ENCODE data around the gene ZNF672. TPM values are rescaled to one million over a fixed set of nuclear protein-coding genes. Genes with fewer than 3 reads are reported as not detected.

The ZNF672 gene
- polyA plus RNA-seq, 1 donor (not counting 4 experiments of a cell fraction or from before 2014, with no cell fraction given): 12.6 TPM

DNA sequence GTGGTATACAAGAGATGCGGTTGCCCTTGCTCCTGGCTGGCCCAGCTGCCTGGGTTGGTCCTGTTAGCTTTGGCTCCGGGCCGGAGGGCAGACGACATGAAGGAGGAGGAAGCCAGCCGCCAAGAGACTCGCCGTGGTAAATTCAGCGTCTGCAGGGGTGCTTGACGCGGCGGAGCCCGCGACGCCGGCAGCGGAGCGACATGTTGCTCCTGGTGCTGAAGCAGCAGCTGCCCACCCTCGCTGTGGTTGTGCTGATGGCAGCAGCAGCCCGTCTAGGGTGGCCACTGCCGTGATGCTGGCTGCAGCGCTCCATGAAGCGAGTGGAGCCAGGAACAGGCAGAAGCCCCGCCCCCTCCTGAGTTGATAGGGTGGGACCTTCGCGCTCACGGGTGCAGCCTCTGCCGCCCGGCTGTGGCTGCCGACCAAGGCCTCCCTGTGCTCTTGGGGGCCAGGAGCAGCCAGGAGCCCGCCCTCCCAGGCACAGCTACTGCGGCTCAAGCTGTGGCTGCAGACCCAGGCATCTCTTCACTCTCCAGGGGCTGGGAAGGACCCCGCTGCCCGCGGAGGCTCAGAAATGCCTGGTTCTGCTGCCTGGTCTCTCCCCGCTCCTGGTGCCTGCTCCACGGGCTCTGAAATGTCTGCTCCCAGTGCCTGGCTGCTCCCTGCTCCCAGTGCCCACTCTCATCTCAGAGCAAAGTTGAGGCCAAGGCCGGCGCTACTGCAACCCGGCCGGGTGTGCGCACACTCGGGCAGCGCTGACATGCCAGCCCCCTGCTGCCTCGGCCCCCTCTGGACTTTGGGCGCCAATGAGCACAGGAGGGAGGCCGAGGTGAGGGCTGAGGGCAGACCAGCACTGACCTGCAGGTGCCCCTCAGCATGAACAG lies 25.2 kb downstream of the ZNF672 start:
- no peak for TF ChIP-seq CTCF (optimal IDR thresholded peaks at IDR 0.05 in 1 of 3, IDR thresholded peaks at IDR 0.05 in 1 of 3, conservative IDR thresholded peaks at IDR 0.05 in 1 of 3; ENCODE audit: extremely low read depth in 1 of 3, insufficient read depth in 2 of 3, low read length in 3 of 3)
- no peak for TF ChIP-seq EZH2 (IDR thresholded peaks at IDR 0.05; ENCODE audit: low read length)
- no peak overlapping the region for H3K27ac ChIP-seq (ENCODE audit: control insufficient read depth, insufficient read depth, low read length)
- H3K9ac ChIP-seq (ENCODE audit: control insufficient read depth, extremely low read depth, insufficient read depth, low read length): peak overlapping the region; percentile 49

GRCh38 chr1:248871837-248872401 lies 33.9 kb downstream of the ZNF672 start:
- Histone ChIP-seq H3K79me2 (ENCODE audit: control insufficient read depth, insufficient read depth, low read length) (no peaks in the 10 kb centered on the region), H2AFZ (ENCODE audit: control insufficient read depth, low read length) (peak overlapping the region; percentile 68), H4K20me1 (ENCODE audit: control insufficient read depth, extremely low read depth, insufficient read depth, low read length) (no peaks in the 10 kb centered on the region), H3K9me1 (ENCODE audit: control insufficient read depth, extremely low read depth, insufficient read depth, low read length) (no peaks in the 10 kb centered on the region), H3K4me1 (ENCODE audit: control insufficient read depth, extremely low read depth, insufficient read depth, low read length) (peaks cover 4% of the 10 kb centered on the region), H3K4me3 (ENCODE audit: control insufficient read depth in 2 of 3, extremely low read depth in 1 of 3, insufficient read depth in 2 of 3, low read depth in 1 of 3, low read length in 3 of 3) (peak overlapping the region in 1 of 3 experiments; percentile 37), H3K27me3 (ENCODE audit: control insufficient read depth, extremely low read depth, insufficient read depth, low read length) (no peaks in the 10 kb centered on the region), H3K9ac (ENCODE audit: control insufficient read depth, extremely low read depth, insufficient read depth, low read length) (peak overlapping the region; percentile 47), H3K36me3 (ENCODE audit: control insufficient read depth in 2 of 2, extremely low read depth in 1 of 2, insufficient read depth in 2 of 2, low read length in 2 of 2) (no peaks in the 10 kb centered on the region), H3K9me3 (ENCODE audit: control insufficient read depth, low read depth, low read length) (no peaks in the 10 kb centered on the region), H3K27ac (ENCODE audit: control insufficient read depth, insufficient read depth, low read length) (no peak overlapping the region), H3K4me2 (ENCODE audit: control insufficient read depth, extremely low read depth, insufficient read depth, low read depth, low read length) (peak overlapping the region; percentile 60)
- FAIRE-seq (no peak), DNase-seq (ENCODE audit: low read depth, low spot score) (no peak)
- TF ChIP-seq EZH2 (IDR thresholded peaks at IDR 0.05; ENCODE audit: low read length) (no peak), CTCF (optimal IDR thresholded peaks at IDR 0.05 in 1 of 3, IDR thresholded peaks at IDR 0.05 in 1 of 3, conservative IDR thresholded peaks at IDR 0.05 in 1 of 3; ENCODE audit: extremely low read depth in 1 of 3, insufficient read depth in 2 of 3, low read length in 3 of 3) (no peak)
- dilution Hi-C loops (cut with MboI; ENCODE audit: extremely low pct_ligation_motif_present, low sequenced_read_pairs): no loop called here

More for the DNA sequence above, 25.2 kb downstream of the ZNF672 start:
- H3K9me1 ChIP-seq (ENCODE audit: control insufficient read depth, extremely low read depth, insufficient read depth, low read length): no peaks in the 10 kb centered on the region
- dilution Hi-C loops (cut with MboI; ENCODE audit: extremely low pct_ligation_motif_present, low sequenced_read_pairs): no loop called here
- peak overlapping the region; percentile 95 for H2AFZ ChIP-seq (ENCODE audit: control insufficient read depth, low read length)
- H3K79me2 ChIP-seq (ENCODE audit: control insufficient read depth, insufficient read depth, low read length): peaks cover 4% of the 10 kb centered on the region
- no peak for FAIRE-seq
- peaks cover 26% of the 10 kb centered on the region for H3K4me1 ChIP-seq (ENCODE audit: control insufficient read depth, extremely low read depth, insufficient read depth, low read length)
- H3K9me3 ChIP-seq (ENCODE audit: control insufficient read depth, low read depth, low read length): no peaks in the 10 kb centered on the region
- DNase-seq (ENCODE audit: low read depth, low spot score): no peak
- no peaks in the 10 kb centered on the region for H4K20me1 ChIP-seq (ENCODE audit: control insufficient read depth, extremely low read depth, insufficient read depth, low read length)
- peak overlapping the region; percentile 35 to 77 (median 65) for H3K4me3 ChIP-seq (ENCODE audit: control insufficient read depth in 2 of 3, extremely low read depth in 1 of 3, insufficient read depth in 2 of 3, low read depth in 1 of 3, low read length in 3 of 3)
- H3K36me3 ChIP-seq (ENCODE audit: control insufficient read depth in 2 of 2, extremely low read depth in 1 of 2, insufficient read depth in 2 of 2, low read length in 2 of 2): no peaks in the 10 kb centered on the region
- peak overlapping the region; percentile 87 for H3K4me2 ChIP-seq (ENCODE audit: control insufficient read depth, extremely low read depth, insufficient read depth, low read depth, low read length)
- H3K27me3 ChIP-seq (ENCODE audit: control insufficient read depth, extremely low read depth, insufficient read depth, low read length): no peaks in the 10 kb centered on the region
